ENCODE data around the gene MDGA2.

DNA sequence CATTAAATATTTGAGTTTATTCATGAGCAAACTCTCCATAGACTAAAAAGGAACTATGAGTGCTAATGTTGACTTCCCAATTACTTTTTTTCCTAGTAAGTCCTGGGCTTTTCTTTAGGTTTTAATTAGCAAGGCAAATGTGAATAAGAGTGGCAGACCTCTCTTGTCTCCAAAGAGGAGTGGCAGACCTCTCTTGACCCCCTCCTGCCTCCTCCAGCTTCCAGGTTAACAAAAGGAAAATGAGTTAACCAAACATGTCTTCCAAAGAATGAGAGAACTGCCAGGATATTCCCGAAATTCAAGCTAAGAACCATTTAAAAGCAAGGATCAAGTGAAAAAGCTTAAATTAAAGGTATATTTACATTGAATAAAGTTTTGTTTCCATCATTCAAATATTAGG is 253.2 kb downstream of the MDGA2 start:
- TF ChIP-seq, protein P1, sequence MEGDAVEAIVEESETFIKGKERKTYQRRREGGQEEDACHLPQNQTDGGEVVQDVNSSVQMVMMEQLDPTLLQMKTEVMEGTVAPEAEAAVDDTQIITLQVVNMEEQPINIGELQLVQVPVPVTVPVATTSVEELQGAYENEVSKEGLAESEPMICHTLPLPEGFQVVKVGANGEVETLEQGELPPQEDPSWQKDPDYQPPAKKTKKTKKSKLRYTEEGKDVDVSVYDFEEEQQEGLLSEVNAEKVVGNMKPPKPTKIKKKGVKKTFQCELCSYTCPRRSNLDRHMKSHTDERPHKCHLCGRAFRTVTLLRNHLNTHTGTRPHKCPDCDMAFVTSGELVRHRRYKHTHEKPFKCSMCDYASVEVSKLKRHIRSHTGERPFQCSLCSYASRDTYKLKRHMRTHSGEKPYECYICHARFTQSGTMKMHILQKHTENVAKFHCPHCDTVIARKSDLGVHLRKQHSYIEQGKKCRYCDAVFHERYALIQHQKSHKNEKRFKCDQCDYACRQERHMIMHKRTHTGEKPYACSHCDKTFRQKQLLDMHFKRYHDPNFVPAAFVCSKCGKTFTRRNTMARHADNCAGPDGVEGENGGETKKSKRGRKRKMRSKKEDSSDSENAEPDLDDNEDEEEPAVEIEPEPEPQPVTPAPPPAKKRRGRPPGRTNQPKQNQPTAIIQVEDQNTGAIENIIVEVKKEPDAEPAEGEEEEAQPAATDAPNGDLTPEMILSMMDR (IDR thresholded peaks at IDR 0.05), result no peak
- no peak for TF ChIP-seq POLR2A (IDR thresholded peaks at IDR 0.05)
